PC-9 (cell line): ENCODE measurements around the gene MRPL54.

Experiments
- CTCF ChIP-seq: fragments of 200-600 bp; sonication (generic); conservative IDR thresholded peaks from 2 replicates; pipeline ENCODE4 v1.6.1; 2017; ENCODE audit warnings: mixed run types, antibody characterized with exemption, mild to moderate bottlenecking, moderate library complexity
- EZH2 ChIP-seq: fragments of 200-600 bp; sonication (generic); IDR thresholded peaks from 2 replicates; pipeline ENCODE4 v1.8.0; 2017; ENCODE audit warnings: antibody characterized with exemption, low read depth

- TF ChIP-seq CTCF = no peak
- no peak for TF ChIP-seq EZH2
Measured at GRCh38 chr19:3778899-3779723, 16.6 kb downstream of the MRPL54 start.
